K562 (cell line): ENCODE measurements around the gene GRIK3. TPM values are rescaled to one million over a fixed set of nuclear protein-coding genes. Genes with fewer than 3 reads are reported as not detected.

Experiments used
- ATAC-seq: fragments of 200-7000 bp; cut with Tn5 transposase; 3 replicates; pipeline ENCODE4 v1.9.1; 2020; ENCODE audit warnings: moderate library complexity
- BruUV-seq: library from RNA; stranded (reverse); fragments of 400-500 nt; replicated peaks from 2 replicates; lab custom pipeline; 2021; lab: Mats Ljungman, UMichigan
- CTCF ChIA-PET: fragments of 300-600 bp; formaldehyde crosslinking; extraction: SDS; loops from one replicate; lab custom pipeline; 2021; ENCODE audit warnings: low intra/inter-chr PET ratio; lab: Yijun Ruan, JAX
- POLR2A ChIA-PET: fragments of 300-600, 350-650 bp; sonication (Branson Sonifier 250); formaldehyde crosslinking; extraction: SDS; loops from one replicate; lab custom pipeline; 2021; ENCODE audit warnings: antibody characterized with exemption, inconsistent platforms; lab: Yijun Ruan, JAX
- DNase-seq, 4 experiments: peaks; one replicate each; pipeline versions ENCODE4 v3.0.0 to v3.0.0-alpha.2; 2011 to 2018; ENCODE audit warnings: low spot score in 3 of 4, mixed read lengths in 3 of 4; ENCODE audit errors: extremely low read depth in 1 of 4
- FAIRE-seq: peaks from 2 replicates; lab custom pipeline; 2011; peaks lifted over from hg19 to GRCh38; lab: Jason Lieb, UNC
- H2AFZ ChIP-seq: 2 replicates; pipeline ENCODE4 v1.6.0; 2011; ENCODE audit warnings: low read depth, low read length, control low read depth, inconsistent platforms
- H3K27ac ChIP-seq: fragments of 200-600 bp; 3 replicates; pipeline ENCODE4 v1.8.0; 2011; ENCODE audit warnings: low read depth, mild to moderate bottlenecking, control low read depth, inconsistent platforms, low read length, moderate library complexity, mixed read lengths; ENCODE audit errors: extremely low read depth
- H3K27me3 ChIP-seq, 2 experiments: fragments of 300-600 bp in 1 of 2; 2 replicates in 1 of 2; 3 replicates in 1 of 2; pipeline versions ENCODE4 v1.6.0 to v1.8.0; 2011; ENCODE audit warnings: inconsistent platforms in 2 of 2, low read length in 2 of 2, mild to moderate bottlenecking in 1 of 2, mixed read lengths in 1 of 2, moderate library complexity in 1 of 2; ENCODE audit not compliant: control insufficient read depth in 2 of 2, insufficient read depth in 2 of 2
- H3K36me3 ChIP-seq: fragments of 300-600 bp; 3 replicates; pipeline ENCODE4 v1.8.0; 2011; ENCODE audit warnings: mild to moderate bottlenecking, low read length, inconsistent platforms; ENCODE audit not compliant: control insufficient read depth, insufficient read depth
- H3K4me1 ChIP-seq, 2 experiments: fragments of 200-600 bp in 1 of 2; replicated peaks in 1 of 2; 2 replicates in 1 of 2; 3 replicates in 1 of 2; pipeline versions ENCODE4 v1.5.1 to v1.8.0; 2011; ENCODE audit warnings: inconsistent platforms in 2 of 2, low read length in 2 of 2, mild to moderate bottlenecking in 1 of 2, mixed read lengths in 1 of 2, moderate library complexity in 1 of 2; ENCODE audit not compliant: control insufficient read depth in 2 of 2, insufficient read depth in 2 of 2
- H3K4me2 ChIP-seq: 2 replicates; pipeline ENCODE4 v1.6.1; 2011; ENCODE audit warnings: low read length, control low read depth, inconsistent platforms, mixed read lengths; ENCODE audit not compliant: insufficient read depth
- H3K4me3 ChIP-seq: fragments of 200-600 bp; sonication (generic), shearing (Covaris generic); 2 replicates; pipeline ENCODE4 v1.5.1; 2016; ENCODE audit warnings: control low read depth, inconsistent platforms
- H3K79me2 ChIP-seq: fragments of 200-600 bp; 3 replicates; pipeline ENCODE4 v1.8.0; 2011; ENCODE audit warnings: low read length, inconsistent platforms; ENCODE audit not compliant: control insufficient read depth, insufficient read depth
- H3K9ac ChIP-seq, 2 experiments: 2 replicates each; pipeline versions ENCODE4 v1.6.0 to v1.6.1; 2011; ENCODE audit warnings: low read depth in 2 of 2, low read length in 2 of 2, control low read depth in 1 of 2, inconsistent platforms in 1 of 2, mild to moderate bottlenecking in 1 of 2, mixed read lengths in 1 of 2; ENCODE audit not compliant: insufficient read depth in 1 of 2
- H3K9me1 ChIP-seq: one replicate; pipeline ENCODE4 v1.6.0; 2011; ENCODE audit warnings: inconsistent platforms, mild to moderate bottlenecking, low read length, moderate library complexity; ENCODE audit not compliant: control insufficient read depth, insufficient read depth
- H3K9me3 ChIP-seq: replicated peaks from 2 replicates; pipeline ENCODE4 v1.5.1; 2011; ENCODE audit warnings: low read depth, low read length, inconsistent platforms; ENCODE audit not compliant: control insufficient read depth, insufficient read depth
- H4K20me1 ChIP-seq: replicated peaks from 2 replicates; pipeline ENCODE4 v1.6.1; 2011; ENCODE audit warnings: low read length, inconsistent platforms, mixed read lengths; ENCODE audit not compliant: control insufficient read depth, insufficient read depth
- AFF1 ChIP-seq, 2 experiments: fragments of 450-650 bp; IDR thresholded peaks; 2 replicates each; pipeline ENCODE4 v1.6.1; 2018; ENCODE audit warnings: mild to moderate bottlenecking in 2 of 2, low read depth in 1 of 2; ENCODE audit not compliant: partially characterized antibody in 2 of 2
- FOXP1 ChIP-seq: sonication (generic); formaldehyde crosslinking; IDR thresholded peaks from 2 replicates; pipeline ENCODE4 v1.8.0; 2022; ENCODE audit warnings: mild to moderate bottlenecking, missing genetic modification reagents
- JUND ChIP-seq, 2 experiments: IDR thresholded peaks; 2 replicates in 1 of 2; 3 replicates in 1 of 2; pipeline ENCODE4 v1.6.1; 2011; ENCODE audit warnings: borderline replicate concordance in 2 of 2, low read depth in 2 of 2, low read length in 2 of 2, improper control_type of control experiment in 1 of 2, missing biosample characterization in 1 of 2, missing genetic modification characterization in 1 of 2, missing genetic modification reagents in 1 of 2
- MED1 ChIP-seq: sonication (generic); formaldehyde crosslinking; IDR thresholded peaks from 2 replicates; pipeline ENCODE4 v1.8.1; 2023; ENCODE audit warnings: missing genetic modification reagents, borderline replicate concordance
- MEIS2 ChIP-seq: fragments of 450-650 bp; IDR thresholded peaks from 2 replicates; pipeline ENCODE4 v1.6.1; 2014; ENCODE audit warnings: mild to moderate bottlenecking; ENCODE audit not compliant: partially characterized antibody
- POLR2B ChIP-seq: fragments of 450-650 bp; IDR thresholded peaks from 2 replicates; pipeline ENCODE4 v1.6.1; 2018; ENCODE audit warnings: low read depth; ENCODE audit not compliant: partially characterized antibody
- TAF7 ChIP-seq: fragments of 450-650 bp; IDR thresholded peaks from 2 replicates; pipeline ENCODE4 v1.6.1; 2016; ENCODE audit warnings: missing genetic modification characterization, missing compliant biosample characterization
- THRA ChIP-seq: fragments of 450-650 bp; IDR thresholded peaks from 2 replicates; pipeline ENCODE4 v1.6.1; 2017; ENCODE audit warnings: mild to moderate bottlenecking, moderate library complexity
- ZBTB7A ChIP-seq: IDR thresholded peaks from 2 replicates; pipeline ENCODE4 v1.6.1; 2011; ENCODE audit warnings: low read depth, mild to moderate bottlenecking, low read length, moderate library complexity, borderline replicate concordance; ENCODE audit not compliant: control insufficient read depth
- ZNF133 ChIP-seq: fragments of 250-450 bp; sonication (Bioruptor Pico); IDR thresholded peaks from 2 replicates; pipeline ENCODE4 v1.4.0; 2020; ENCODE audit warnings: mild to moderate bottlenecking
- ZNF140 ChIP-seq: fragments of 250-450 bp; sonication (Bioruptor Pico); IDR thresholded peaks from 2 replicates; pipeline ENCODE4 v1.8.0; 2021; ENCODE audit warnings: moderate library complexity, mild to moderate bottlenecking, inconsistent platforms
- ZNF512 ChIP-seq: IDR thresholded peaks from 2 replicates; pipeline ENCODE4 v1.6.1; 2016; ENCODE audit warnings: missing genetic modification characterization, missing compliant biosample characterization
- WGBS: fragments of 100-300 bp; shearing (Covaris generic); methylation state at CpG from one replicate; pipeline ENCODE4 v1.1.6; 2016; ENCODE audit warnings: low coverage, mixed read lengths; ENCODE audit not compliant: insufficient coverage; ENCODE audit errors: missing lambda C conversion rate; 5-methylcytosine and 5-hydroxymethylcytosine counted together
- in situ Hi-C: fragments of 300-500 bp; cut with MboI; formaldehyde crosslinking; loops from 4 replicates; pipeline ENCODE4 v1.15.0; 2018; ENCODE audit warnings: inconsistent platforms, mixed read lengths
- intact Hi-C: fragments of 100-400 bp; cut with micrococcal nuclease; formaldehyde crosslinking; loops from 2 replicates; pipeline ENCODE4 v1.14.2; 2022
- polyA plus RNA-seq, 8 experiments: library from polyadenylated mRNA; depleted of rRNA in 4 of 8; stranded (reverse) in 5 of 8; unstranded in 3 of 8; fragments of >200 nt; fragmentation: Nextera tagmentation in 2 of 8; fragmentation: Illumina TruSeq in 1 of 8; extraction: Ambion mirVana in 2 of 8; extraction: Trizol in 1 of 8; gene quantifications; 2 replicates each; pipeline versions ENCODE4 v1.2.1 to v1.2.3, GENCODE V29; 2011 to 2014; ENCODE audit warnings: inconsistent platforms in 1 of 8, missing spikeins in 1 of 8
- total RNA-seq, 7 experiments: library from RNA; depleted of rRNA in 6 of 7; stranded (reverse); fragments of >200 nt in 6 of 7; fragmentation: Illumina TruSeq in 2 of 7; extraction: Trizol in 2 of 7; gene quantifications; 2 replicates each; pipeline versions ENCODE4 v1.2.1 to v1.2.3, GENCODE V29; 2011 to 2021; ENCODE audit warnings: low replicate concordance in 1 of 7
- TF ChIP-seq, protein P1 (sequence below): sonication (generic); formaldehyde crosslinking; IDR thresholded peaks from 2 replicates; pipeline ENCODE4 v1.5.0; 2020; ENCODE audit warnings: missing genetic modification reagents

Gene GRIK3
- total and polyA plus RNA-seq, 9 of the 15 experiments (the other 6 are each of a cell fraction or from before 2014, with no cell fraction given): not detected

DNA sequence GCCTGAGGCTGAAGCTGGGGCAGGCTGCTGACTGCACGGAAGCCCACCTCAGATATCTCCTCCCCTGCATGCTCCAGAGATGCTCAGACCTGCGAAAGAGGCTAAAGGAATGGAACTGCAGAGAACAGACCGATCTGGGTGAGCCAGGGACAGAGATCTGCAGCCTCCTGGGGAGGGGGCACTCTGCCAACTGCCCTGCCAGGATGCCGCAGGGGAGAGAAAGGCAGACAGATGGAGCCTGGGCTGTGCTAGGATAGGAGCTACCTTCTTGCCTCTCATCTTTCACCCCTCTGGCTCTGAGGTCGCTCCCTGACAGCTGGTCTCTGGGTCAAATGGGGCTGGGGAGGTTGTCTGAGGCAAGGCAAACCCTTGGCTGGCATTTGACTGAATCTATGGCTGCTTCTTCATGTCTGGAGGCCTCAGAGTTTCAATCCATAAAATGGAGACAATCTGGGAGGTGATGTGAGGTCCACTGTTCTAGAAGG lies 238.2 kb downstream of the GRIK3 start:
- H3K4me1 ChIP-seq: no peaks in the 10 kb centered on the region
- peaks cover 1 to 20% of the 10 kb centered on the region in 2 experiments; a peak in 2 of 5 replicates for H3K27me3 ChIP-seq
- 0 out of 2 replicates have a peak, but pooled peaks cover 18% of the 10 kb centered on the region for H4K20me1 ChIP-seq
- 0% methylated on average over 5 of the region's 5 CpGs for WGBS
- CTCF ChIA-PET: no interaction called here
- POLR2A ChIA-PET: interaction anchor here (0.6 kb wide), 1 partner anchor 21 kb away, joined by 3 read pairs; no protein-coding TSS in a partner anchor
- no peaks in the 10 kb centered on the region for H3K36me3 ChIP-seq
- DNase-seq: no peak
- ATAC-seq: no peak
- H3K4me2 ChIP-seq: no peak overlapping the region
- in situ Hi-C loops (no loop called here), intact Hi-C loops (no loop called here)
- H3K9me3 ChIP-seq: no peaks in the 10 kb centered on the region
- no peak overlapping the region for H3K27ac ChIP-seq
- no peak overlapping the region for H3K9ac ChIP-seq
- no peak overlapping the region for H2AFZ ChIP-seq
- no peak for FAIRE-seq
- no peaks in the 10 kb centered on the region for H3K79me2 ChIP-seq
- no TSS peak for BruUV-seq
- H3K9me1 ChIP-seq: no peaks in the 10 kb centered on the region
- no peak overlapping the region for H3K4me3 ChIP-seq
- TF ChIP-seq TAF7 (tag): no peak
- no peak for TF ChIP-seq JUND (IDR thresholded peaks at IDR 0.05; ENCODE audit: borderline replicate concordance, low read depth, low read length)
- TF ChIP-seq JUND (tag; IDR thresholded peaks at IDR 0.05; ENCODE audit: borderline replicate concordance, low read depth, low read length): no peak
- no peak for TF ChIP-seq ZNF140
- no peak for TF ChIP-seq FOXP1
- TF ChIP-seq, protein P1, sequence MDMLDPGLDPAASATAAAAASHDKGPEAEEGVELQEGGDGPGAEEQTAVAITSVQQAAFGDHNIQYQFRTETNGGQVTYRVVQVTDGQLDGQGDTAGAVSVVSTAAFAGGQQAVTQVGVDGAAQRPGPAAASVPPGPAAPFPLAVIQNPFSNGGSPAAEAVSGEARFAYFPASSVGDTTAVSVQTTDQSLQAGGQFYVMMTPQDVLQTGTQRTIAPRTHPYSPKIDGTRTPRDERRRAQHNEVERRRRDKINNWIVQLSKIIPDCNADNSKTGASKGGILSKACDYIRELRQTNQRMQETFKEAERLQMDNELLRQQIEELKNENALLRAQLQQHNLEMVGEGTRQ (CRISPR knock-in tag): no peak
- no peak for TF ChIP-seq ZNF512 (tag)
- no peak for TF ChIP-seq ZNF133 (CRISPR knock-in tag)
- no peak for TF ChIP-seq POLR2B
- TF ChIP-seq ZBTB7A: no peak
- TF ChIP-seq MED1 (CRISPR knock-in tag): no peak
- TF ChIP-seq AFF1 (IDR thresholded peaks at IDR 0.05; ENCODE audit: low read depth in 1 of 2, partially characterized antibody in 2 of 2): no peak
- no peak for TF ChIP-seq MEIS2
- no peak for TF ChIP-seq THRA
